HPDE6-E6E7 (cell line): ENCODE measurements around the gene ABCC2.
"Not testable (repeated sequence)": the region's sequence is repeated elsewhere in the genome, so short reads cannot be mapped to it uniquely, and the experiment has no call there.

ENCODE experiments used
- DNase-seq: peaks from one replicate; pipeline ENCODE4 v3.0.0; 2011; ENCODE audit warnings: missing footprints; ENCODE audit errors: extremely low spot score

The ABCC2 gene

DNA sequence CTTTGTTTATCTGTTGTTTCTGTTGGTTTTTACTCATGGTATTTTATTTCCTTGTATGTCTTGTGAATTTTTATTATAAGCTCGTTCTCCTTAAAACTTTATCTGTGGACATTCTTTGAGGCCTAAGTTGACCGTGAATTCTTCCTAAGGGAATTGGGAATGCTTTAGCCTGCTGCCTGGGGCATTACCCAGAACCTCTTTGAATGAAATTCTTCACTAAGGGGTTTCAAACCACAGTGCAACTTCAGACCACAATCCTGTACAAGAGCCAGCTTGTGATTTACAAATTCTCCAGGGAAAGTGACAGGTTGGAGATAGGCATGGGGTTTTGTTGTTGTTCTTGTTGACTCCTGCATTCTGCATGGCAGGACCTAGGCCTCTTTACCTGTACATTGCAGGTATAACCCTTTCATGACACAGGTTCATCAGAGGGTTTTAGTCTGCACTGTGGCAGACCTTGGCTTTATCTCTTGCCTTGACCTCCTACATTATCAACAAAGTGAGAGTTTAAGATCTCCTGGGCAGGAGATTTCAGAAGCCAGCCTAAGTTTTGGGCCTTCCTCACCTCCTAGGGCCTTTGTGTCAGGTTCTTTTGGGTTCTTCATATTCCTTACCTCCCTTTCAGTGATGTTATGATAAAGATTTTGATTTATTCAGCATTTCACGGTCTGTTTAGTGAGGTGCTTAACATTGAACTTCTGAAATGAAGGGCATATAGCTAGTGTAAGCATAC lies 70.2 kb downstream of the ABCC2 start:
- no peak for DNase-seq

GRCh38 chr10:99853655-99854054 lies 71.2 kb downstream of the ABCC2 start:
- no peak for DNase-seq

GRCh38 chr10:99854860-99855259 lies 72.4 kb downstream of the ABCC2 start:
- no peak for DNase-seq

- DNase-seq: no peak
Observed at GRCh38 chr10:99855479-99856071, 73.1 kb downstream of the ABCC2 start.

DNA sequence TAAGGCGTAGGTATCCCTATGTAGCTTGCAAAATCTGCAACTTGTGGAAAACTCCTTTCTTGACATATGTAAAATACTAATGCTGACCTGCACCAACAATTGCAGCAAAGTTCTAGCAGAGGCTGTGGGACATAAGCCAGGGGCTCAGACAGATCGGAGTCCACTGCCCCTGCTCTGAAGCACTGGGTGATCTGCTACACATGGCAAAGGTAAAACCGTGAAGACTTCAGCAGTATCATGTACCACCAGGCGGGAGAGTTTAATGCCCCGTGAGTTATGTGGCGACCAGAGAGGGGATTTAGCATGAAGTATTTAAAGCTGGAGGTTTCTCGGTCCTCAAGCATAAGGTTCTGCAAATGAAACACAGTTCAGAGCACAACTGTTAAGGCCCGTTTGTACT lies 76.4 kb downstream of the ABCC2 start:
- no peak for DNase-seq

DNA sequence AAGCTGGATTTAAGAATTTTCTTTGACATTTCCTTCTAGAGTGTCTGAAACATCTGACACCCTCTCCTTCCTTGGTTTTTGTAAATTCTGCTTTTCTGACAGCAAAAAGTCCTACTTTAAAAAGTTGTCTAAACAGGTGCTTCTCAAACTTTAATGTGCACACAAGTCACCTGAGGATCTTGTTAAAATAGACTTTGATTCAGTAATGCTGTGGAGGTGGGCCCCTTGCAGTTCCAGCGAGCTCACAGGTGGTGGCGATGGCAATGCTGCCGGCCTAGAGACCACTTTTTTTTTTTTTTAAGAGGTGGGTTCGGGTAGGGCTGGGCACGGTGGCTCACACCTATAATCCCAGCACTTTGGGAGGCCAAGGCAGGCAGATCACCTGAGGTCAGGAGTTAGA lies 77.1 kb downstream of the ABCC2 start:
- no peak for DNase-seq

GRCh38 chr10:99860466-99860865 lies 78.0 kb downstream of the ABCC2 start:
- no peak for DNase-seq

DNA sequence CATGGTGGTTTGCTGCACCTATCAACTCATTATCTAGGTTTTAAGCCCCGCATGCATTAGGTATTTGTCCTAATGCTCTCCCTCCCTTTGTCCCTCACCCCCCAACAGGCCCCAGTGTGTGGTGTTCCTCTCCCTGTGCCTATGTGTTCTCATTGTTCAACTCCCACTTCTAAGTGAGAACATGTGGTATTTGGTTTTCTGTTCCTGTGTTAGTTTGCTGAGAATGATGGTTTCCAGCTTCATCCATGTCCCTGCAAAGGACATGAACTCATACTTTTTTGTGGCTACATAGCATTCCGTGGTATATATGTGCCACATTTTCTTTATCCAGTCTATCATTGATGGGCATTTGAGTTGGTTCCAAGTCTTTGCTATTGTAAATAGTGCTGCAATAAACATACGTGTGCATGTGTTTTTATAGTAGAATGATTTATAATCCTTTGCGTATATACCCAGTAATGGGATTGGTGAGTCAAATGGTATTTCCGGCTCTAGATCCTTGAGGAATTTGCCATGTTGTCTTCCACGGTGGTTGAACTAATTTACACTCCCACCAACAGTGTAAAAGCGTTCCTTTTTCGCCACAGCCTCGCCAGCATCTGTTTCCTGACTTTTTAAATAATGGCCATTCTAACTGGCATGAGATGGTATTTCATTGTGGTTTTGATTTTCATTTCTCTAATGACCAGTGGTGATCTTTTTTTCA lies 81.2 kb downstream of the ABCC2 start:
- DNase-seq: not testable (repeated sequence)

GRCh38 chr10:99867250-99867649 lies 84.8 kb downstream of the ABCC2 start:
- not testable (repeated sequence) for DNase-seq

DNA sequence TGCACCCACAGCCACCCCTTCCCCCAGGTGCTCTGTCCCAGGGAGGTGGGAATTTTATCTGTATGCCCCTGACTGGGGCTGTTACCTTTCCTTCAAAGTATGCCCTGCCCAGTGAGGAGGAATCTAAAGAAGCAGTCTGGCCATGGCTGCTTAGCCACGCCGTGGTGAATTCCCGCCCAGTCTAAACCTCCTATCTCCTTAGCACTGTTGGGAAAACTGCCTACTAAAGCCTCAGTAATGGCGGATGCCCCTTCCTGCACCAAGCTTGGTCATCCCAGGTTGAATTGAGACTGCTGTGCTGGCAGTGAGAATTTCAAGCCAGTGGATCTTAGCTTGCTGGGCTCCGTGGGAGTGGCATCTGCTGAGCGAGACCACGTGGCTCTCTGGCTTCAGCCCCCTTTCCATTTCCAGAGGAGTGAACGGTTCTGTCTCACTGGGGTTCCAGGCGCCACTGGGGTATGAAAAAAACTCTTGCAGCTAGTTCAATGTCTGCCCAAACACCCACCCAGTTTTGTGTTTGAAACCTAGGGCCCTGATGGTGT lies 87.2 kb downstream of the ABCC2 start:
- no peak for DNase-seq

DNA sequence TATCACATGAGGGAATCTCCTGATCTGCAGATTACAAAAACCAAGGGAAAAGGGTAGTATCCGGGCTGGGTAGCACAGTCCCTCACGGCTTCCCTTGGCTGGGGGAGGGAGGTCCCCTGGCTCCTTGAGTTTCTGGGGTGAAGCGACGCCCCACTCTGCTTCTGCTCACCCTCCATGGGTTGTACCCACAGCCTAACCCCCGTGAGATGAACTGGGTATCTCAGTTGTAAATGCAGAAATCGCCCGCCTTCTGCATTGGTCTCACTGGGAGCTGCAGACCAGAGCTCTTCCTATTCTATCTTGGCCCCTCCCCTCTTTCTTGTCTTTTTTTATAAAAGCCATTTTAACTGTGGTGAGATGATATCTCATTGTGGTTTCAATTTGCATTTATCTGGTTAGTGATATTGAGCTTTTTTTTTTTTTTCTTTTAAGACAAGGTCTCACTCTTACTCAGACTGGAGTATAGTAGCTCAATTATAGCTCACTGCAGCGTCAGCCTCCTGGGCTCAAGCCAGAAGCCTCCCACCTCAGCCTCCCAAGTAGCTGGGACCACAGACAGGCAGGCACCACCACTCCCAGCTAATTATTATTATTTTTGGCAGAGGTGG lies 87.8 kb downstream of the ABCC2 start:
- DNase-seq: no peak

GRCh38 chr10:99872367-99873162 lies 90.1 kb downstream of the ABCC2 start:
- DNase-seq: no peak

DNA sequence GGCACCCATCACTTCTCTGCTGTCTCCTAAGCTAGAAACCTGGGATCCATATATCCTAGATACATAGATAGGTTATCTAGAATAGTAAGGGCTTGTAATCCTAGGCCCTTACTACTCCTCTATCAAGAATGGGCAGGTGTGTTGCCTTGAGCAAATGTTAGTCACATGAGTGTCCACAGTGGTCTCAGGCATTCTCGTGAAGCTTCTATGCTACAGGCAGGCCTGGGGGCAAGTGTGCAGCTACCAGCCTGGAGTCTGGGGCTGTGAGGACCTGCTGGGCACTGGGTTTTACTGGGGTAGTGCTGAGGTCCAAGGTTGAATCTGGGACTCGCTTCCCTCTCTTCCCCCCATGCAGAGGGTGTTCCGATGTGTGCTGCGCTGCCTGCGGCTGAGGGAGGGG lies 91.4 kb downstream of the ABCC2 start:
- no peak for DNase-seq

DNA sequence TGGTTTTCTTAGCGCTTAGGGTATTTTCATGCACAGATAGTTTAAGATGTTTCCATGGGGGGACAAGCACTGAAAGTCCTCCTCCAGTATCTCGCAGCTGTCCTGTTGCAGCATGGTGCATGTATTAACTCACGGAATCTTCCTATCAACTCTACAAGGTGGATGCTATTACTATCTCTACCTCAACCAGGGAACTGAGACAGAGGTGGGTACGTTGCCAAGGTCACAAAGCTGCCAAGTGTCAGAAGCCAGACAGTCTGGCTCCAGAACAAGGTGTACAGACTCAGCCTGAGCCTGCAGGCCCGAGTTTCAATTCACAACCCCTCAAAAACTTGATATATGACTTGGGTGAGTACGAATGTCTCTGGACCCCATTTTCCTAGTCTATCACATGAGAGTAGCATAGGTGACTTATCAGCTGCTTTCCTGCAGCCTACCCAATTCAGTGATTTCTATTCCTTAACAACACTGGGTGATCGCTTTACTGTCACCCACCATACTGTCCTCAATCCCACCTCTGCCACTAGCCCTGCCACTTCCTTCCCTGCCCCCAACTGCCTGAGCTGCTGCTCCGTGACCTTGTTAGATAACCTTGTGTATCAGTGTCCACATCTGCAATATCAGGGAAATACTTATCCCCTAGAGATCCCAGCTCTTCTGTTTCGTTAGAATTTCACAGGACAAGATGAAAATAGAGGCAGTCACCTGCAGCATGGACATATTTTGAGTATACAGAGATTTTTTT lies 92.1 kb downstream of the ABCC2 start:
- DNase-seq: no peak

- no peak for DNase-seq
Observed at GRCh38 chr10:99875473-99875872, 93.0 kb downstream of the ABCC2 start.

GRCh38 chr10:99880080-99880835 lies 97.8 kb downstream of the ABCC2 start:
- no peak for DNase-seq

DNA sequence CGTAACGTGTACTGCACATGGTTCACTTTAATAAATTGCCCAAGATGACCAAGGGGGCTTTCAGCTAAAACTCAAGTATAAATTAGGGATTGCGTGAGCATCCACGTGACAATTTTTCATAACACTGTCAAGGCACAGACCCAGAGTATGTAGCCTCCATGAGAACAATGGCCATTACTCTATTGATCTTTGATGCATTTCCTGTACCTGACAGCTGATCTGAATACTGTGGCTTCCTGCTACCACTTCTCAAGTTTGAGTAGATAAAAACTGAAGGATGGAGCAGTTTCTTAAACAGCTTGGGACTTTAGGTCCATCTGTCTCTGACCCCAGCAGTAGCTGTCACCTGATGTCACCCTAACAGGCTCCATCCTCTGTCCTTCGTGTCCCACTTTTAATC lies 98.9 kb downstream of the ABCC2 start:
- no peak for DNase-seq

- DNase-seq: no peak
Observed at GRCh38 chr10:99883523-99883922, 101.1 kb downstream of the ABCC2 start.

- no peak for DNase-seq
Observed at GRCh38 chr10:99888622-99889021, 106.2 kb downstream of the ABCC2 start.

DNA sequence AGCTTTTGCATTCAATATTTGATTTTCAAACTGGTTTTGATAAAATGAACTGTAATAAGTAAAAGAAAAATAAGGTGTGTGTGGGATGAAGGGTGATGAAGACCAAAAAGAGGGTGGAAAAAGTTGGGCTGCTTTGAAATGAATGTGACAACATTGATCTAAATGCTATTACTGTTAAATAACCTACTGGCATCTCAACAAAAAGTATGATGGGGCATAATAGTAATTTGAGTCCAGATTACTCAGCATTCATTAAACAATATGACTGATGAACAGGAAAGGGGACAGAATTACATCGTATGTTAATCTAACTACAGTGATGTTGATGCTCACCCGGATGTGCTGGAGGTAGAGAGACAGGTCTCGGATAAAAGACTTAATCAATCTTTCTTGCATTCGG lies 112.2 kb downstream of the ABCC2 start:
- no peak for DNase-seq
